ENCODE measurements around the gene ATG13.

Gene ATG13

GRCh38 chr11:46672381-46672839, 55.1 kb downstream of the ATG13 start:
- TF ChIP-seq, protein P1, sequence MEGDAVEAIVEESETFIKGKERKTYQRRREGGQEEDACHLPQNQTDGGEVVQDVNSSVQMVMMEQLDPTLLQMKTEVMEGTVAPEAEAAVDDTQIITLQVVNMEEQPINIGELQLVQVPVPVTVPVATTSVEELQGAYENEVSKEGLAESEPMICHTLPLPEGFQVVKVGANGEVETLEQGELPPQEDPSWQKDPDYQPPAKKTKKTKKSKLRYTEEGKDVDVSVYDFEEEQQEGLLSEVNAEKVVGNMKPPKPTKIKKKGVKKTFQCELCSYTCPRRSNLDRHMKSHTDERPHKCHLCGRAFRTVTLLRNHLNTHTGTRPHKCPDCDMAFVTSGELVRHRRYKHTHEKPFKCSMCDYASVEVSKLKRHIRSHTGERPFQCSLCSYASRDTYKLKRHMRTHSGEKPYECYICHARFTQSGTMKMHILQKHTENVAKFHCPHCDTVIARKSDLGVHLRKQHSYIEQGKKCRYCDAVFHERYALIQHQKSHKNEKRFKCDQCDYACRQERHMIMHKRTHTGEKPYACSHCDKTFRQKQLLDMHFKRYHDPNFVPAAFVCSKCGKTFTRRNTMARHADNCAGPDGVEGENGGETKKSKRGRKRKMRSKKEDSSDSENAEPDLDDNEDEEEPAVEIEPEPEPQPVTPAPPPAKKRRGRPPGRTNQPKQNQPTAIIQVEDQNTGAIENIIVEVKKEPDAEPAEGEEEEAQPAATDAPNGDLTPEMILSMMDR (IDR thresholded peaks at IDR 0.05; ENCODE audit: borderline replicate concordance, control extremely low read depth, extremely low read depth, insufficient read depth, missing control alignments): no peak
- in situ Hi-C loops (cut with MboI; ENCODE audit: low sequenced_read_pairs, unreplicated experiment): no loop called here
- DNase-seq (ENCODE audit: low spot score): no peak

- TF ChIP-seq, protein P1 (IDR thresholded peaks at IDR 0.05; ENCODE audit: borderline replicate concordance, control extremely low read depth, extremely low read depth, insufficient read depth, missing control alignments): no peak
- DNase-seq (ENCODE audit: low spot score): no peak
- in situ Hi-C loops (cut with MboI; ENCODE audit: low sequenced_read_pairs, unreplicated experiment): no loop called here
These were observed 56.5 kb downstream of the ATG13 start for GRCh38 chr11:46673713-46674462.

DNA sequence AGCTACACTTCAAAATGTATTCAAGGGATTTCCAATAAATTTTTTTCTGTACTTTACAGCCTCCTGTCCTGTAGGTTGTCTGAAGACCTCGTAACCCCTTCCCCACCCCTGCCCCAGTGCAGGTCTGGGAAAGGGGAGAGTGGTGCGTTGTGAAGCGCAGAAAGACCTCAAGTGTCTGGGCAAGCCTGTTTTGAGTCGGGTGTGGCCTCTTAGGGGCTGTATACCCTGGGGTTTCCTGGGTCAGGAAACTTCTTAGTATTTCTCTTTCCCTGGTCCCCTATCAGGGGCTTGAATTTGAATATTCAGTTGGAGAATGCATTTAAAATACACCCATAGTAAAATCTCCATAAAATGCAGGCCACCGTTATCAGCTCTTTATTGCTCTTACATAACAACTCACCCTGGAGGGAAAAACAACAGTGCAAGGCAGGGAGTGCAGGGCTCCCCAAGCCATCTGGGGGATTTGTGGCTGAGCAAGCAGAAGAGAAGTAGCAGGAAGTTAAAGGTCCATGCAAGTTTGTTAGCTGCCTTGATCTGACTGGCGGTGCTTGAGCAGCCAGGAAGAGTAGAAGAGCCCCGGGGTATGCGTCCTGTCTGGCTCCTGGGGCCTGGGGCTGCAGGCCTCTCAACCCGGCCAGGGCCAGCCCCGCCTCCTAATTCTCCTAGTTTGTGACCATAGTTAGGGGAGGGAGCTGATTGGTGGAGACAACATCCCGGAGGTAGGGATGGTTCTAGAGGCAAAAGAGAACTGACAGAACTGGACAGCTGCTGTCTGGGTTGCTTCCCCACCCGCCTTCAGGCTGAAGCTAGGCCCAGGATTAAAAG, 57.3 kb downstream of the ATG13 start:
- in situ Hi-C loops (cut with MboI; ENCODE audit: low sequenced_read_pairs, unreplicated experiment): no loop called here
- DNase-seq (ENCODE audit: low spot score): peak; percentile 45
- TF ChIP-seq, protein P1 (IDR thresholded peaks at IDR 0.05; ENCODE audit: borderline replicate concordance, control extremely low read depth, extremely low read depth, insufficient read depth, missing control alignments): no peak

DNA sequence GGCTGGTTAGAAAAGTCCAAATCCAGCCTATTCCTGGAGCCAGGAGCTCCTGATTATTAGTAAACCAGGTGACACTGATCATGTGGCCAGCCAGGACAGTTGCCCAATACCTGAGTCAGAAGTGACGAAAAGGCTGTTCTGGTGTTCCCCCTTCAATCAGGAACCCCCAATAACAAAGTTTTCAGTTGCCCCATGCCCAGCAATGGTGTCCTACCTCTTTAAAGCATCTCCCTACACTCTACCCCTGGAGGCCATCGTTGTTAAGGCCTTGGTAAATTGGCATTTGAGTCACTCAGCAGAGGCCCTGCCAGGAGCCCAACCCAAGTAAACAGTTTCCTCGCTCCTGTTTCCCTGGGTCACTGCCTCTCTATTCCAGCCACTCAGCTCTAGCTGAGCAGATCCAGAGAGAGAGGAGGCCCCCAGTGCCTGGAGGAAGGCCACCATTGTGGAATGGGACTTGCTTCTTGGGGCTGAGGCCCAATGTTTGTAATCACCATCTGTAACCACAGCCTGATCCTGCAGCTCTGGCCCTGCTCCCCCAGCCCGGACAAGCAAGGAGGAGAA, 58.0 kb downstream of the ATG13 start:
- peak; percentile 34 for DNase-seq (ENCODE audit: low spot score)
- in situ Hi-C loops (cut with MboI; ENCODE audit: low sequenced_read_pairs, unreplicated experiment): no loop called here
- TF ChIP-seq, protein P1 (IDR thresholded peaks at IDR 0.05; ENCODE audit: borderline replicate concordance, control extremely low read depth, extremely low read depth, insufficient read depth, missing control alignments): no peak

DNA sequence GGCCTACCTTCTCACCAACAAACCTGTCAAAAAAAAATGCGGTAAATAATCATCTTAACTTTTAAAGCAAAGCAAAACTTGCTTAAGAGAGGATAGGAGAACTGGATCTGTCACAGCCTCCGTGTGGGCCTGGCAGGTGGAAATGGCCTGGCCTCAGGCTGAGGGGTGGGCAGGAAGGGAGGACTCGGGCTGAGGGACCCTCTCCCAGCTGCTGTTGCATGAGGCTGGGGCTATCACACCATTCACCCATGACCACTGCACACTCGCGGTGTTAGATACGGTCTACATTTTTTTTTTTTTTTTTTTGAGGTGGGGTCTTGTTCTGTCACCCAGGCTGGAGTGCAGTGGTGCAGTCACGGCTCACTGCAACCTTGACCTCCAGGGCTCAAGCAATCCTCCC, 58.6 kb downstream of the ATG13 start:
- in situ Hi-C loops (cut with MboI; ENCODE audit: low sequenced_read_pairs, unreplicated experiment): no loop called here
- DNase-seq (ENCODE audit: low spot score): peak; percentile 19
- TF ChIP-seq, protein P1 (IDR thresholded peaks at IDR 0.05; ENCODE audit: borderline replicate concordance, control extremely low read depth, extremely low read depth, insufficient read depth, missing control alignments): no peak

GRCh38 chr11:46676436-46677158, 59.2 kb downstream of the ATG13 start:
- DNase-seq (ENCODE audit: low spot score): peak; percentile 25

More at GRCh38 chr11:46676436-46677158, 59.2 kb downstream of the ATG13 start:
- TF ChIP-seq, protein P1 (IDR thresholded peaks at IDR 0.05; ENCODE audit: borderline replicate concordance, control extremely low read depth, extremely low read depth, insufficient read depth, missing control alignments): no peak
- in situ Hi-C loops (cut with MboI; ENCODE audit: low sequenced_read_pairs, unreplicated experiment): no loop called here
